HG03558 (cell line): ENCODE data around the gene CD47.

Experiments
- ATAC-seq: cut with Tn5 transposase; IDR thresholded peaks from one replicate; pipeline ENCODE4 v1.9.1; 2021; ENCODE audit warnings: moderate number of reproducible peaks; ENCODE audit not compliant: unreplicated experiment; ENCODE audit errors: extremely low read depth

Gene CD47

GRCh38 chr3:108090701-108091497 lies at the start of gene CD47:
Gene CD47 (minus strand): TSS chr3:108091031. CDS start chr3:108090908, 123 bp downstream.
- peak; percentile 40 for ATAC-seq

- ATAC-seq: no peak
These were observed 46.6 kb upstream of the CD47 start for GRCh38 chr3:108137460-108137814.

- ATAC-seq: no peak
These were observed 46.0 kb upstream of the CD47 start for GRCh38 chr3:108136561-108137459.

- ATAC-seq: peak; percentile 27
These were observed 43.7 kb upstream of the CD47 start for GRCh38 chr3:108134555-108134880.

GRCh38 chr3:108133858-108134554 lies 43.2 kb upstream of the CD47 start:
- peak; percentile 35 for ATAC-seq

- ATAC-seq: no peak
These were observed 42.2 kb upstream of the CD47 start for GRCh38 chr3:108133048-108133369.

GRCh38 chr3:108131475-108132134 lies 40.8 kb upstream of the CD47 start:
- ATAC-seq: no peak

- no peak for ATAC-seq
These were observed 40.1 kb upstream of the CD47 start for GRCh38 chr3:108130701-108131474.

- no peak for ATAC-seq
These were observed 39.4 kb upstream of the CD47 start for GRCh38 chr3:108130236-108130635.

- ATAC-seq: no peak
These were observed 36.6 kb upstream of the CD47 start for GRCh38 chr3:108127301-108127988.

- ATAC-seq: no peak
These were observed 35.5 kb upstream of the CD47 start for GRCh38 chr3:108126348-108126747.

GRCh38 chr3:108125550-108126071 lies 34.8 kb upstream of the CD47 start:
- peak; percentile 36 for ATAC-seq

- no peak for ATAC-seq
These were observed 34.3 kb upstream of the CD47 start for GRCh38 chr3:108125153-108125543.

GRCh38 chr3:108124337-108125152 lies 33.7 kb upstream of the CD47 start:
- peak; percentile 70 for ATAC-seq

GRCh38 chr3:108123326-108123725 lies 32.5 kb upstream of the CD47 start:
- no peak for ATAC-seq

GRCh38 chr3:108122276-108122675 lies 31.4 kb upstream of the CD47 start:
- no peak for ATAC-seq

- no peak for ATAC-seq
These were observed 28.7 kb upstream of the CD47 start for GRCh38 chr3:108119398-108120104.
